ENCODE data around the gene VAV2. TPM values are rescaled to one million over a fixed set of nuclear protein-coding genes. Genes with fewer than 3 reads are reported as not detected.

The VAV2 gene
- polyA plus RNA-seq, 1 experiment: 9.0 TPM

DNA sequence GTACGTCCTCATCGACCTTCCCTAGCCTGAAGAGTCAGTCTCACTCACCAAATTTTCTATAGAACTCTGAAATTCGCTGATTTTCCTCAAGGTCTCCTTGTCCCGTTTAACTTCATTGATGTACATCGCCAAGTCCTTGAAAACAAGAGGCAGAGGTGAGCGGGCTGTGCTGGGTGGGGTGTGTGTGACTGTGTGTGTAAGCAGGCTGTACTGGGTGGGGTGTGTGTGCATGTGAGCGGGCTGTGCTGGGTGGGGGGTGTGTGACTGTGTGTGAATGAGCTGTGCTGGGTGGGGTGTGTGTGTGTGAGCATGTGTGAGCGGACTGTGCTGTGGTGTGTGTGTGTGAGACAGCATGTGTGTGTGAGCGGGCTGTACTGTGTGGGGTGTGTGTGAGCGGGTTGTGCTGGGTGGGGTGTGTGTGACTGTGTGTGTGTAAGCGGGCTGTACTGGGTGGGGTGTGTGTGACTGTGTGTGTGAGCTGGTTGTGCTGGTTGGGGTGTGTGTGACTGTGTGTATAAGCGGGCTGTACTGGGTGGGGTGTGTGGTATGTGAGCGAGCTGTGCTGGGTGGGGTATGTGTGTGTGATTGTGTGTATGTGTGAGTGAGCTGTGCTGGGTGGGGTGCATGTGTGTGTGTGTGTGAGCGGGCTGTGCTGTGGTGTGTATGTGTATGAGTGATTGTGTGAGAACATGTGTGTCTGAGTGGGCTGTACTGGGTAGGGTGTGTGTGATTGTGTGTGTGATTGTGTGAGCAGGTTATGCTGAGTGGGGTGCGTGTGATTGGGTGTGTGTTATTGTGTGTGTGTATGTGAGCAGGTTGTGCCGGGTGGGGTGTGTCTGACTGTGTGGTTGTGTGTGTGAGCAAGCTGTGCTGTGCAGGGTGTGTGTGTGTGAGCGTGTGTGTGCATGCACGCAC, 200.1 kb downstream of the VAV2 start:
- no peaks in the 10 kb centered on the region for H3K9me3 ChIP-seq (ENCODE audit: control insufficient read depth, insufficient read depth, low read length)
- no peak for TF ChIP-seq CTCF (IDR thresholded peaks at IDR 0.05; ENCODE audit: low read depth, low read length)
- H3K27me3 ChIP-seq (ENCODE audit: control insufficient read depth, insufficient read depth, low read length): no peaks in the 10 kb centered on the region
- no peak overlapping the region for H3K27ac ChIP-seq (ENCODE audit: low read depth, low read length)
- POLR2A ChIA-PET: no interaction called here
- no peak for DNase-seq (ENCODE audit: low read depth, low spot score)
- CTCF ChIA-PET: interaction anchor here (0.5 to 5.6 kb wide), 6 partner anchors 10 to 260 kb away, joined by 4 to 105 read pairs (median 8); no protein-coding TSS in a partner anchor
- no peak overlapping the region for H3K4me3 ChIP-seq (ENCODE audit: low read depth, low read length)

- ChIA-PET POLR2A (interaction anchor here (0.8 kb wide), 1 partner anchor 202 kb away, joined by 3 read pairs; no protein-coding TSS in a partner anchor), CTCF (interaction anchor here (1.7 to 5.6 kb wide), 2 partner anchors 203 to 204 kb away, joined by 16 to 105 read pairs; no protein-coding TSS in a partner anchor)
- no peak overlapping the region for H3K4me3 ChIP-seq (ENCODE audit: low read depth, low read length)
- DNase-seq (ENCODE audit: low read depth, low spot score): no peak
- no peak for TF ChIP-seq CTCF (IDR thresholded peaks at IDR 0.05; ENCODE audit: low read depth, low read length)
- H3K27ac ChIP-seq (ENCODE audit: low read depth, low read length): no peak overlapping the region
- H3K9me3 ChIP-seq (ENCODE audit: control insufficient read depth, insufficient read depth, low read length): no peaks in the 10 kb centered on the region
- H3K27me3 ChIP-seq (ENCODE audit: control insufficient read depth, insufficient read depth, low read length): no peaks in the 10 kb centered on the region
Observed at GRCh38 chr9:133791069-133791468, 201.1 kb downstream of the VAV2 start.

GRCh38 chr9:133789778-133790177, 202.3 kb downstream of the VAV2 start:
- TF ChIP-seq CTCF (IDR thresholded peaks at IDR 0.05; ENCODE audit: low read depth, low read length): no peak
- POLR2A ChIA-PET: no interaction called here
- Histone ChIP-seq H3K27ac (ENCODE audit: low read depth, low read length) (no peak overlapping the region), H3K27me3 (ENCODE audit: control insufficient read depth, insufficient read depth, low read length) (no peaks in the 10 kb centered on the region), H3K4me3 (ENCODE audit: low read depth, low read length) (no peak overlapping the region), H3K9me3 (ENCODE audit: control insufficient read depth, insufficient read depth, low read length) (no peaks in the 10 kb centered on the region)
- CTCF ChIA-PET: interaction anchor here (0.8 to 1.7 kb wide), 2 partner anchors 7 to 204 kb away, joined by 4 to 16 read pairs; no protein-coding TSS in a partner anchor
- DNase-seq (ENCODE audit: low read depth, low spot score): no peak

- CTCF ChIA-PET: interaction anchor here (1.7 kb wide), 1 partner anchor 205 kb away, joined by 16 read pairs; no protein-coding TSS in a partner anchor
- Histone ChIP-seq H3K4me3 (ENCODE audit: low read depth, low read length) (no peak overlapping the region), H3K9me3 (ENCODE audit: control insufficient read depth, insufficient read depth, low read length) (no peaks in the 10 kb centered on the region), H3K27ac (ENCODE audit: low read depth, low read length) (no peak overlapping the region), H3K27me3 (ENCODE audit: control insufficient read depth, insufficient read depth, low read length) (no peaks in the 10 kb centered on the region)
- POLR2A ChIA-PET: no interaction called here
- no peak for TF ChIP-seq CTCF (IDR thresholded peaks at IDR 0.05; ENCODE audit: low read depth, low read length)
- no peak for DNase-seq (ENCODE audit: low read depth, low spot score)
Observed at GRCh38 chr9:133788819-133789717, 203.1 kb downstream of the VAV2 start.
